Transverse colon (tissue), 4 donors: ENCODE measurements around the gene CCDC91.

ENCODE experiments used
- CTCF ChIP-seq, 5 experiments: fragments of 200-600 bp in 3 of 5; fragments of 450-650 bp in 2 of 5; sonication (generic) in 3 of 5; IDR thresholded peaks; 1 replicate in 2 of 5; 2 replicates in 3 of 5; pipeline ENCODE4 v1.5.1; 2016 to 2017; ENCODE audit warnings: antibody characterized with exemption in 5 of 5, inconsistent platforms in 3 of 5, mild to moderate bottlenecking in 2 of 5, moderate library complexity in 1 of 5
- POLR2A ChIP-seq: fragments of 450-650 bp; IDR thresholded peaks from one replicate; pipeline ENCODE4 v1.6.1; 2016; ENCODE audit warnings: antibody characterized with exemption, mild to moderate bottlenecking, moderate library complexity
- POLR2AphosphoS5 ChIP-seq, 3 donors: sonication (generic); formaldehyde crosslinking; IDR thresholded peaks; one replicate each; pipeline ENCODE4 v1.6.1; 2016; ENCODE audit warnings: antibody characterized with exemption in 3 of 3

GRCh38 chr12:28507867-28508266 is 317.6 kb downstream of the CCDC91 start:
- TF ChIP-seq CTCF (IDR thresholded peaks at IDR 0.05), result no peak
- TF ChIP-seq POLR2AphosphoS5 (IDR thresholded peaks at IDR 0.05), result no peak
- TF ChIP-seq POLR2A, result no peak
